ENCODE results near the gene TMEM132C. TPM values are rescaled to one million over a fixed set of nuclear protein-coding genes. Genes with fewer than 3 reads are reported as not detected.

TMEM132C gene
- total and polyA plus RNA-seq, 2 of the 4 experiments (the other 2 are of a cell fraction): not detected

- Histone ChIP-seq H3K18ac (ENCODE audit: low read depth, low read length) (no peak overlapping the region), H2AK9ac (replicated peaks; ENCODE audit: low read depth, low read length, poor library complexity) (no peak overlapping the region), H3K4me3 (ENCODE audit: insufficient read depth, low read depth, low read length) (no peak overlapping the region), H3K9me3 (ENCODE audit: control insufficient read depth, insufficient read depth, low read length) (peaks cover 11% of the 10 kb centered on the region; the same call in 1 of the 2 replicates), H4K8ac (ENCODE audit: low read depth in 2 of 2, low read length in 2 of 2) (no peak overlapping the region), H4K20me1 (ENCODE audit: insufficient read depth, low read length) (no peaks in the 10 kb centered on the region), H3K4me1 (ENCODE audit: control insufficient read depth, insufficient read depth, low read length) (no peaks in the 10 kb centered on the region), H3K36me3 (ENCODE audit: control insufficient read depth, insufficient read depth, low read length) (no peaks in the 10 kb centered on the region), H2BK5ac (ENCODE audit: low read depth, low read length, poor library complexity, severe bottlenecking) (no peak overlapping the region), H3K9ac (ENCODE audit: low read depth, low read length) (no peak overlapping the region), H2BK20ac (ENCODE audit: low read depth, low read length) (no peak overlapping the region), H3K14ac (replicated peaks; ENCODE audit: low read depth, low read length) (no peak overlapping the region), H3K4ac (ENCODE audit: low read depth, low read length) (no peak overlapping the region), H3K27ac (ENCODE audit: insufficient read depth, low read length) (no peak overlapping the region), H4K5ac (ENCODE audit: low read depth, low read length) (no peak overlapping the region), H2AK5ac (ENCODE audit: low read depth, low read length) (no peak overlapping the region), H4K91ac (ENCODE audit: insufficient read depth, low read depth, low read length) (no peak overlapping the region), H3K4me2 (ENCODE audit: low read depth, low read length) (no peak overlapping the region), H3K9me1 (ENCODE audit: insufficient read depth, low read length) (no peaks in the 10 kb centered on the region), H3K23ac (ENCODE audit: low read depth, low read length) (no peak overlapping the region), H3K27me3 (ENCODE audit: control insufficient read depth, insufficient read depth, low read length) (no peaks in the 10 kb centered on the region), H3K79me1 (ENCODE audit: low read depth in 1 of 2, low read length in 2 of 2) (no peaks in the 10 kb centered on the region), H2BK15ac (ENCODE audit: low read depth, low read length) (no peak overlapping the region), H2AFZ (replicated peaks; ENCODE audit: low read length, poor library complexity) (no peak overlapping the region), H3K56ac (ENCODE audit: extremely low read depth, insufficient read depth, low read length) (no peak overlapping the region), H2BK120ac (ENCODE audit: low read depth, low read length) (no peak overlapping the region)
- intact Hi-C loops (cut with micrococcal nuclease) (no loop called here), in situ Hi-C loops (cut with MboI; ENCODE audit: low sequenced_read_pairs) (no loop called here), dilution Hi-C loops (cut with HindIII; ENCODE audit: low sequenced_read_pairs, unreplicated experiment) (no loop called here)
- TF ChIP-seq, protein P1, sequence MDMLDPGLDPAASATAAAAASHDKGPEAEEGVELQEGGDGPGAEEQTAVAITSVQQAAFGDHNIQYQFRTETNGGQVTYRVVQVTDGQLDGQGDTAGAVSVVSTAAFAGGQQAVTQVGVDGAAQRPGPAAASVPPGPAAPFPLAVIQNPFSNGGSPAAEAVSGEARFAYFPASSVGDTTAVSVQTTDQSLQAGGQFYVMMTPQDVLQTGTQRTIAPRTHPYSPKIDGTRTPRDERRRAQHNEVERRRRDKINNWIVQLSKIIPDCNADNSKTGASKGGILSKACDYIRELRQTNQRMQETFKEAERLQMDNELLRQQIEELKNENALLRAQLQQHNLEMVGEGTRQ (IDR thresholded peaks at IDR 0.05; ENCODE audit: low read depth, low read length): no peak
- TF ChIP-seq RFX5 (IDR thresholded peaks at IDR 0.05; ENCODE audit: low read depth, low read length) (no peak), MXI1 (IDR thresholded peaks at IDR 0.05; ENCODE audit: borderline replicate concordance, low read depth, low read length) (no peak), MAFK (IDR thresholded peaks at IDR 0.05; ENCODE audit: low read depth, low read length) (no peak), POLR2A (IDR thresholded peaks at IDR 0.05; ENCODE audit: low read depth, low read length) (no peak), CHD1 (IDR thresholded peaks at IDR 0.05; ENCODE audit: low read depth, low read length) (no peak), FOS (IDR thresholded peaks at IDR 0.05; ENCODE audit: low read depth, low read length) (no peak), SMC3 (IDR thresholded peaks at IDR 0.05; ENCODE audit: low read depth, low read length) (no peak), MAZ (IDR thresholded peaks at IDR 0.05; ENCODE audit: borderline replicate concordance, low read depth, low read length) (no peak), ELK1 (IDR thresholded peaks at IDR 0.05; ENCODE audit: borderline replicate concordance, low read depth, low read length) (no peak), NFE2L2 (IDR thresholded peaks at IDR 0.05; ENCODE audit: low read depth, low read length) (no peak), RCOR1 (IDR thresholded peaks at IDR 0.05; ENCODE audit: insufficient replicate concordance, low read length) (no peak), RAD21 (IDR thresholded peaks at IDR 0.05; ENCODE audit: low read length) (no peak), BHLHE40 (IDR thresholded peaks at IDR 0.05; ENCODE audit: low read depth, low read length) (no peak), CTCF (conservative IDR thresholded peaks at IDR 0.05; ENCODE audit: low read depth, low read length) (no peak), CEBPB (IDR thresholded peaks at IDR 0.05; ENCODE audit: low read depth, low read length) (no peak)
- CTCF ChIA-PET: no interaction called here
- DNase-seq (no peak), ATAC-seq (ENCODE audit: low read depth) (no peak)
- POLR2A ChIA-PET (ENCODE audit: unreplicated experiment): no interaction called here
- no TSS peak for BruUV-seq (replicated peaks)
Observed at GRCh38 chr12:128675576-128675975, 408.6 kb downstream of the TMEM132C start.

All from IMR-90 (cell line).